Measurements from ENCODE around the gene INTS14. TPM values are rescaled to one million over a fixed set of nuclear protein-coding genes. Genes with fewer than 3 reads are reported as not detected.
A peak's percentile ranks its signal among the peaks of the same experiment; 100 is the strongest.

The INTS14 gene
- total RNA-seq (2021; fragmentation: NEBNext Ultra II Directional; extraction: Animal tissue kit (Norgen Biotek cat#: 25700)), result 32.4 and 33.7 TPM in 2 replicates
- polyA plus RNA-seq (2011; rRNA removed), result 33.1 and 42.4 TPM in 2 replicates
- 39.9 TPM for polyA plus RNA-seq (2011; cell fraction: cytosol; rRNA removed)
- polyA plus RNA-seq (2011; cell fraction: nucleus; rRNA removed), result 45.7 TPM
- 30.6 to 36.3 TPM (median 32.3 TPM) in 4 replicates for polyA plus RNA-seq (2012, experiment 1 of 2)
- 11.4 TPM for polyA plus RNA-seq (2012, experiment 2 of 2)
- 25.9 TPM for polyA plus RNA-seq (2013, experiment 1 of 2)
- 26.1 TPM for polyA plus RNA-seq (2013, experiment 2 of 2)
- 41.3 and 58.6 TPM in 2 replicates for polyA minus RNA-seq (2011; rRNA and poly(A)+ RNA removed)
- polyA minus RNA-seq (2011; cell fraction: cytosol; rRNA and poly(A)+ RNA removed), result 23.9 TPM
- 49.3 TPM for polyA minus RNA-seq (2011; cell fraction: nucleus; rRNA and poly(A)+ RNA removed)
- long read RNA-seq, experiment 1, transcript INTS14-201 (12 exons, 2,393 nt), result major isoform, 6 of 26 reads
- long read RNA-seq, experiment 1, partial matches to known transcripts, result 9 of 26 reads
- long read RNA-seq, experiment 1, other reads (novel, unspliced or antisense), result 7 of 26 reads
- long read RNA-seq, experiment 2, transcript INTS14-201 (12 exons, 2,393 nt), result major isoform, 9 of 17 reads
- long read RNA-seq, experiment 2, partial matches to known transcripts, result 3 of 17 reads
- long read RNA-seq, experiment 2, other reads (novel, unspliced or antisense), result 2 of 17 reads

DNA sequence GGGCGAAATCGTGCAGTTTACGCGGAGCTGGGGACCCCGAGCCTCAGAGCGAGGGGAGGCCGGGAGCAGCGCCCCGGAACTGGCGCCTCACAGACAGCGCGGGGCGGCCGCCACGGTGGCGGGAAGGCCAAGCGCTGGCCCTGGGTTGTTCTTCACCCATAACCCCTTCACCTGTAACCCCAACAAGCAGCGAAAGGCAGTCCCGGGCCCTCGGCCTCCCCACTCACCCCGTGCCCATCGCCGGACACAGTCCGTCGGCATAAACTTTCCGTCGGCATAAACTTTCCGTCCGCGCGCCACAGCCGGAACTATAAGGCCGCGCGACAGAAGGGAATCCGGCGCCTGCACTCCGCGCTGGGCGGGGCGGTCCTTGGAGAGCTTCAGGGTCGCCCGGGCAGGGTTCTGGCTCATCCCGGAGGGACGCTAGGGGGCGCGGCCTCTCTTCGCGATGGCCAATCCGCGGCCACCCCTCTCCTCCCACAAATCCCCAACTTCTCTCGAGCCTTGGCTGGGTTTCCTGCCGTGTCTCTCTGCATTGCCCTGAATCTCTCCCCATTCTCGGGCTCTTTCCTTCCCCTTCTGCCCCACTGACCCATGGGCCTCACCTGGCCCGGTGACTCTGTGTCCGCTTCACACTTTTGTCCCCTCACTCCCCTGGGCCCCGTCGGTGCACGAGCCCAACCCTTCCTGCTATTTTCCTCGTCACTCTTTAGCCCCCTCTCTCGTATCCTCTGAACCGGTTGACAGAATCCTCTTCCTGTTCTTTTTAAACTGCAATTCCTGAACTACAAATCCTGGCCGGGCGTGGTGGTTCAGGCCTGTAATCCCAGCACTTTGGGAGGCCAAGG lies at the start of gene INTS14:
Gene INTS14, minus strand, starts transcription at position 261 of the 848 bp plus-strand sequence. CDS start 3,751 bp downstream, outside the sequence.
- H3K9ac ChIP-seq (replicated peaks in 1 of 4; ENCODE audit: extremely low read depth in 1 of 4, low read depth in 3 of 4, low read length in 3 of 4), result peak within 1 kb of the TSS; percentile 83 to 96 (median 92)
- H3K27me3 ChIP-seq (replicated peaks in 1 of 4; ENCODE audit: control insufficient read depth in 3 of 4, extremely low read depth in 1 of 4, insufficient read depth in 3 of 4, low read length in 3 of 4), result no peaks in the 10 kb centered on the region
- peak within 1 kb of the TSS; percentile 96 for H2BK5ac ChIP-seq (ENCODE audit: low read depth, low read length)
- peak within 1 kb of the TSS; percentile 94 for H3K4ac ChIP-seq (replicated peaks; ENCODE audit: insufficient read length, low read depth, low read length)
- H2AK5ac ChIP-seq (ENCODE audit: low read depth, low read length), result no peak within 1 kb of the TSS
- no peak within 1 kb of the TSS for H2BK20ac ChIP-seq (ENCODE audit: low read length)
- WGBS, 2 experiments (ENCODE audit: extremely low coverage in 1 of 2, insufficient coverage in 1 of 2, insufficient read length in 1 of 2, insufficient replicate concordance in 2 of 2, low coverage in 1 of 2, low lambda C conversion rate in 2 of 2, missing lambda C conversion rate in 1 of 2), result 2% methylated on average over 64 of the region's 64 CpGs; no CpG with 5 or more reads in 1 of the 2 experiments
- peak; percentile 89 to 98 for DNase-seq (ENCODE audit: low read depth in 1 of 2, low spot score in 2 of 2)
- H3K14ac ChIP-seq (ENCODE audit: insufficient read length), result no peak within 1 kb of the TSS
- H3K56ac ChIP-seq (replicated peaks; ENCODE audit: insufficient read length, low read depth, low read length), result peak within 1 kb of the TSS; percentile 80
- peak within 1 kb of the TSS; percentile 89 for H2AFZ ChIP-seq (ENCODE audit: low read length)
- ChIA-PET CTCF (ENCODE audit: partially characterized antibody) (interaction anchor here (0.6 to 2.0 kb wide), 21 partner anchors 9 to 639 kb away, joined by 3 to 8 read pairs (median 3); no protein-coding TSS in a partner anchor), POLR2A (ENCODE audit: partially characterized antibody) (interaction anchor here (0.6 to 3.2 kb wide), 27 partner anchors 8 to 862 kb away, joined by 3 to 25 read pairs (median 4); partner anchors contain the start of genes HACD3, RAB11A and SLC24A1)
- peaks cover 0 to 2% of the 10 kb centered on the region in 2 experiments for H4K20me1 ChIP-seq (replicated peaks in 1 of 2; ENCODE audit: control insufficient read depth in 1 of 2, insufficient read depth in 2 of 2, low read length in 2 of 2)
- H3K18ac ChIP-seq (ENCODE audit: extremely low read depth, low read length), result peak within 1 kb of the TSS; percentile 64
- peaks cover 0 to 5% (median 0%) of the 10 kb centered on the region in 4 experiments; a peak in 1 of 8 replicates for H3K36me3 ChIP-seq (ENCODE audit: control insufficient read depth in 2 of 4, insufficient read depth in 4 of 4, low read length in 3 of 4)
- H3K4me2 ChIP-seq (ENCODE audit: insufficient read depth in 1 of 2, low read depth in 2 of 2, low read length in 2 of 2), result peak within 1 kb of the TSS; percentile 71 to 91
- H3K79me1 ChIP-seq (ENCODE audit: low read depth, low read length), result 0 out of 2 replicates have a peak, but pooled peaks cover 4% of the 10 kb centered on the region
- peak within 1 kb of the TSS; percentile 84 for H4K5ac ChIP-seq (ENCODE audit: insufficient read length, low read depth, low read length)
- H2BK12ac ChIP-seq (ENCODE audit: low read depth, low read length), result peak within 1 kb of the TSS; percentile 61; the same call in 1 of the 2 replicates
- peak within 1 kb of the TSS; percentile 93 for H3K27ac ChIP-seq (ENCODE audit: low read depth, low read length)
- H3K4me1 ChIP-seq (replicated peaks in 1 of 4; ENCODE audit: control insufficient read depth in 3 of 4, insufficient read depth in 4 of 4, low read length in 3 of 4), result peaks cover 6 to 8% (median 8%) of the 10 kb centered on the region in 4 experiments; a peak in 6 of 7 replicates
- H3K4me3 ChIP-seq (ENCODE audit: extremely low read depth in 1 of 4, insufficient read depth in 2 of 4, low read depth in 3 of 4, low read length in 4 of 4), result peak within 1 kb of the TSS; percentile 80 to 98 (median 93)
- H3K9me3 ChIP-seq (ENCODE audit: insufficient read depth in 2 of 2, low read depth in 1 of 2, low read length in 1 of 2), result no peaks in the 10 kb centered on the region
- H4K8ac ChIP-seq (ENCODE audit: extremely low read depth, insufficient read depth, low read length), result peak within 1 kb of the TSS; percentile 94
- peak within 1 kb of the TSS; percentile 87 for H4K91ac ChIP-seq (replicated peaks; ENCODE audit: insufficient read length, low read length)
- H3K23me2 ChIP-seq (ENCODE audit: low read depth, low read length), result peaks cover 4% of the 10 kb centered on the region; the same call in 1 of the 2 replicates
- FAIRE-seq, result peak; percentile 13
- H2BK15ac ChIP-seq (ENCODE audit: low read length), result peak within 1 kb of the TSS; percentile 84; the same call in 1 of the 2 replicates
- peaks cover 7 to 36% of the 10 kb centered on the region in 2 experiments for H3K79me2 ChIP-seq (ENCODE audit: control insufficient read depth in 1 of 2, insufficient read depth in 2 of 2, low read length in 2 of 2)
- peak within 1 kb of the TSS; percentile 76 for H2BK120ac ChIP-seq (replicated peaks; ENCODE audit: low read depth, low read length)
- no peak within 1 kb of the TSS for H3K23ac ChIP-seq (ENCODE audit: insufficient read length)
- no peak for TF ChIP-seq MAFK (IDR thresholded peaks at IDR 0.05; ENCODE audit: low read depth, low read length)
- TF ChIP-seq RNF2 (IDR thresholded peaks at IDR 0.05; ENCODE audit: borderline replicate concordance, low read depth, low read length, missing control alignments, poor library complexity, severe bottlenecking), result no peak
- peak; percentile 80 to 92; a peak in 2 of 4 replicates for TF ChIP-seq SIN3A (conservative IDR thresholded peaks at IDR 0.05 in 1 of 2, IDR thresholded peaks at IDR 0.05 in 1 of 2; ENCODE audit: low read depth in 1 of 2, low read length in 2 of 2)
- peak; percentile 58 for TF ChIP-seq NANOG (IDR thresholded peaks at IDR 0.05; ENCODE audit: insufficient read depth, low read depth, low read length, poor library complexity, severe bottlenecking)
- no peak for TF ChIP-seq EZH2 (IDR thresholded peaks at IDR 0.05; ENCODE audit: low read depth, low read length, severe bottlenecking)
- no peak for TF ChIP-seq CBX5 (IDR thresholded peaks at IDR 0.05; ENCODE audit: low read depth, low read length)
